HG03457 (cell line): ENCODE measurements around the gene HOXD11.

Experiments used
- ATAC-seq: cut with Tn5 transposase; IDR thresholded peaks from one replicate; pipeline ENCODE4 v1.9.1; 2021; ENCODE audit warnings: moderate number of reproducible peaks; ENCODE audit not compliant: unreplicated experiment

Gene HOXD11

GRCh38 chr2:176105078-176105729 lies 1.9 kb upstream of the HOXD11 start:
- ATAC-seq = no peak

GRCh38 chr2:176105730-176106580 lies 1.1 kb upstream of the HOXD11 start:
- ATAC-seq = no peak

- ATAC-seq = no peak
These were observed 676 bp downstream of the HOXD11 start for GRCh38 chr2:176107731-176108181.

- no peak for ATAC-seq
These were observed 2.3 kb downstream of the HOXD11 start for GRCh38 chr2:176109192-176109901.

- ATAC-seq = no peak
These were observed 2.9 kb downstream of the HOXD11 start for GRCh38 chr2:176109946-176110345.

- ATAC-seq = no peak
These were observed 3.6 kb downstream of the HOXD11 start for GRCh38 chr2:176110415-176111308.

GRCh38 chr2:176111309-176111663 lies 4.2 kb downstream of the HOXD11 start:
- no peak for ATAC-seq

- ATAC-seq = no peak
These were observed 4.8 kb downstream of the HOXD11 start for GRCh38 chr2:176111846-176112374.

- no peak for ATAC-seq
These were observed 5.6 kb downstream of the HOXD11 start for GRCh38 chr2:176112375-176113302.

GRCh38 chr2:176114120-176114929 lies 7.2 kb downstream of the HOXD11 start:
- no peak for ATAC-seq

- ATAC-seq = no peak
These were observed 8.0 kb downstream of the HOXD11 start for GRCh38 chr2:176114930-176115625.

GRCh38 chr2:176115883-176116813 lies 9.1 kb downstream of the HOXD11 start, which contains the start of gene HOXD10:
HOXD10 (plus strand) TSS chr2:176116778; CDS start chr2:176116834, 56 bp downstream.
- no peak for ATAC-seq

- no peak for ATAC-seq
These were observed 10.2 kb downstream of the HOXD11 start for GRCh38 chr2:176117162-176117822.

- no peak for ATAC-seq
These were observed 10.8 kb downstream of the HOXD11 start for GRCh38 chr2:176117823-176118371.

- ATAC-seq = no peak
These were observed 11.7 kb downstream of the HOXD11 start for GRCh38 chr2:176118601-176119339.
